Measurements from ENCODE around the gene OR10H1.
"Not testable (repeated sequence)": the region's sequence is repeated elsewhere in the genome, so short reads cannot be mapped to it uniquely, and the experiment has no call there.

Gene OR10H1

DNA sequence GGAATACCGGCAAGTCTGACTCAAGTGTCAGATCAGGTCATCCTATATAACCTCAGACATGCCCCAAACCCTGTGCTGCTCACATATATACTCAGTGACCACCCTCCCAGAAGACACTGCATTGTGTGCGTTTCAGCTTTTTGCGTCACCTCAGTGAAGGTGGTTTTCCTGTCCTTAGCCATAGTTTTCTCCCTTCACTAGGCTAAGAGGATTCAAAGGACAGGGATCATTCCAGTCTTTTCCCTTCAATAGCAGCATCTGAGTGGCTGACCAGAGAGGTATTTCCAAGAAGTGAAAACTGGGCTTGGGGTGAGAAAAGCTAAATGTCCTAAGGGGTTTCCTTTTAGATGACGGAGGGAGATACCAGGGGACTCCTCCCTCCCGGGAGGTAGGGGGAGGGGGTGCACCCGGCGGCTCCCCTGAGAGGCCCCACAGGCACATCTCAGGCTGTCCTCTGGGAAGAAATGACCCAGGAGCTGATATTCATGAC is 12.7 kb upstream of the OR10H1 start:
- DNase-seq: no peak

DNA sequence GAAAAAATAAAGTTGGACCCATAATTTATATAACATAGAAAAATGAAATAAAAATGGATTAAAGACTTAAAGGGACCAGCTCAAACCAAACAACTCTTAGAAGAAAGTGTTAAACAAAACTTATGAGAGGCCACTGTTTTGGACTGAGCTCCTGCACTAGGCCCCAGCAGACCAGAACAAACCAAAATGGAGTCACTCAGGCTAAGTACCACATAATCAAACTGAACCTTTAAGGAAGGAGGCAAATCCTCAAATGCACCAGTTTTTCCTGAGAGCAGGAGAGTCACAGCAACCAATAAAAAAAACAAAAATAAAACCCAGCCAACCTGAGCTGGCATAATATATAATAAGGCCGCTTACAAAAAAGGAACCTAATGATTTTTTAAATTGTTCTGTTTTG is 10.3 kb upstream of the OR10H1 start:
- no peak for DNase-seq

GRCh38 chr19:15820646-15821045 is 5.2 kb upstream of the OR10H1 start:
- no peak for DNase-seq

DNA sequence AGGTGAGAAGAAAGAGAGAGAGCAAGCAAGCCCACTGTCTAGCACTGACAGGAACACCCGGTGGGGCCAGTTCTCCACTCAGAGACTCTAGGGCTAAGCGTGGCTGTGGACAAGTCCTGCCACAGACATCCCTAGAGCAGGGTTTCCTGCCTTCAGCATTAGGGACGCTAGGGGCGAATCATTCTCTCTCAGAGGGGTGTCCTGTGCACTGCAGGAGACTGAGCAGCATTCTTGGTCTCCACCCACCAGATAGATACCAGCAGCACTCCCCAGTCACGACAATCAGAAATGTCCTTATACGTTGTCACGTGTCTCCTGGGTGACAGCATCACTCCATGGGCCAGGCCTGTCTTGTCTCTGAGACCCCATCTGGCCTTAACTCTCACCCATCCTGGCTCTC is 1.5 kb downstream of the OR10H1 start:
- DNase-seq: no peak

- DNase-seq: peak; percentile 8
These were observed 3.3 kb downstream of the OR10H1 start for GRCh38 chr19:15812060-15812722.

DNA sequence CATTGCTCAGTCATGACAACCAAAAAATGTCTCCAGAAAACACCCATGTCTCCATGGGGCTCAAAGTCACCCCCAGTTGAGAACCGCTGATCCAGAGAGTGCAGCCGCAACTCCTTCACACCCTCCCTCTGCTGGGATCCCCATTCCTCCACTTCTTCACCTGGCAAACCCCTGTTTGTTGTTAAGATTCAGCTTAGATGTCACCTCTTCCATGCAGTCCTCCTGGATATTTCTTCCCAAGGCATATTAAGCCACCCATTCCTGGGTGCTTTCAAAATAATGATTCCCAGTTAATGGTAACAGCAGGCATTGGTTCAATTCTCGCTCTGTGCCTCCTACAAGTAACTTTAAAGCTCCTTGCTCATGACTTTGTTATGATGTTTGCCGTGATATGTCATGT is 4.0 kb downstream of the OR10H1 start:
- no peak for DNase-seq

- no peak for DNase-seq
These were observed 5.1 kb downstream of the OR10H1 start for GRCh38 chr19:15810335-15810734.

DNA sequence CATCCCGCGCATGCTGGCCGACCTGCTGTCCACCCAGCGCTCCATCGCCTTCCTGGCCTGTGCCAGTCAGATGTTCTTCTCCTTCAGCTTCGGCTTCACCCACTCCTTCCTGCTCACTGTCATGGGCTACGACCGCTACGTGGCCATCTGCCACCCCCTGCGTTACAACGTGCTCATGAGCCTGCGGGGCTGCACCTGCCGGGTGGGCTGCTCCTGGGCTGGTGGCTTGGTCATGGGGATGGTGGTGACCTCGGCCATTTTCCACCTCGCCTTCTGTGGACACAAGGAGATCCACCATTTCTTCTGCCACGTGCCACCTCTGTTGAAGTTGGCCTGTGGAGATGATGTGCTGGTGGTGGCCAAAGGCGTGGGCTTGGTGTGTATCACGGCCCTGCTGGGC is 21.2 kb downstream of the OR10H1 start:
- not testable (repeated sequence) for DNase-seq

DNA sequence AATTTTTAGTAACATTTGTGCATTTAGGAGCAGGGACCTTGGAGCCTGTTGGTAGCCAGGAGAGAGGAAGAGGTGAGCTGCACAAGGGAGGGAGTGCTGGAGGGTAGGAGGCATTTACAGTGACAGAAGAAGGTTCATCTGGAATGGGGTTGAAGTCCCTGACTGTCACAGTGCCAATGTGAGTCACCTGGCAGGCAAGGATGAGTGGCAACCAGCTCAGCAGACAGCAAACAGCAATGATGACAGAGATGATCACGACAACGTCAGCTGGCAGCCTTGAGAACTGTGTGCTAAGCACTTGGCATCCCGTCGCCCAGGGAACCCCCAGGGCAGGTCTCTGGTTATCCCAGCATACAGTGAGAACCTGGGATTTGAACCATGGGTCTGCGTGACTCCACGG is 25.4 kb downstream of the OR10H1 start:
- DNase-seq: no peak

- DNase-seq: no peak
These were observed 26.7 kb downstream of the OR10H1 start for GRCh38 chr19:15788594-15789270.

- DNase-seq: no peak
These were observed 27.8 kb downstream of the OR10H1 start, which contains the start of gene OR10H5 for GRCh38 chr19:15787611-15788155. Gene OR10H5 (plus strand): TSS chr19:15787661. CDS start chr19:15794049, 6,388 bp downstream.

GRCh38 chr19:15782896-15783295 is 32.6 kb downstream of the OR10H1 start:
- not testable (repeated sequence) for DNase-seq

GRCh38 chr19:15782211-15782610 is 33.3 kb downstream of the OR10H1 start:
- no peak for DNase-seq

GRCh38 chr19:15781661-15782060 is 33.8 kb downstream of the OR10H1 start:
- no peak for DNase-seq

DNA sequence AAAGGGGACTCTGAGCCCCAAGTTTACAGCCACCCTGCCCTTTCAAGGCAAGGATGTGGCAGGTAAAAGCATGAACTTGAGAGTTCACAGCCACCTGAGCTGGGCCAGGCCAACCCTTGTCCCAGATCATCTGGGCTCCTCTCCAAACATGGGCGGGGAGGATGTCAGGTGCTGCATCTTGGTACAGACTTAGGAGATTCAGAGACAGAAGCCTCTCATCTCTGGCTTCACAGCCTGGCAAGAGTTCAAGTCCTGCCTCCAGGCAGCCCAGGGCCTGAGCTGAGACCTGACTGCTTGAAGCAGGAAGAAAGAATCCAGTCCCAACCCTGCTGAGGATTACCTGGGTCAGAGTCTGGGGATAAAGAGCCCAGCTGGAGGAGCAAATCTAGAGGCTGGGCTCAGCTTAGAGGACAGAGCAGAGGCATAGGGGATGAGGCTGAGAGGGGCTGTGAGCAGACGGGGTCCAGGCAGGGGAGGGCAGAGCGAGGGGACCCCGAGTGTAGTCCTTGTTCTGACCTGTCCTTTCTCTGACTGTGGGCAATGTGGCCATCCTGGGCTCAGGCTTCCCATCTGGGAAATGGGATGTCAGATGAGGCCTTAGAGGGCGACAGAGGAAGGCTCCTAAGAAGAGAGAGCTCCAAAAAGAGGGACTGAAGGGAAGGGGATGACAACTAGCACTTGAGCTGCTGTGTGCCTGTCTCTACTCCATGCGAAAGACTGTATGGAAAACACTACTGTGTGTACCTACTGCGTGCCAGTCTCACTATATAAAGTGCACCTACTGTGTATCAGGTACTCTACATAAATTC is 34.6 kb downstream of the OR10H1 start:
- DNase-seq: no peak

GRCh38 chr19:15779756-15780476 is 35.5 kb downstream of the OR10H1 start:
- no peak for DNase-seq

DNA sequence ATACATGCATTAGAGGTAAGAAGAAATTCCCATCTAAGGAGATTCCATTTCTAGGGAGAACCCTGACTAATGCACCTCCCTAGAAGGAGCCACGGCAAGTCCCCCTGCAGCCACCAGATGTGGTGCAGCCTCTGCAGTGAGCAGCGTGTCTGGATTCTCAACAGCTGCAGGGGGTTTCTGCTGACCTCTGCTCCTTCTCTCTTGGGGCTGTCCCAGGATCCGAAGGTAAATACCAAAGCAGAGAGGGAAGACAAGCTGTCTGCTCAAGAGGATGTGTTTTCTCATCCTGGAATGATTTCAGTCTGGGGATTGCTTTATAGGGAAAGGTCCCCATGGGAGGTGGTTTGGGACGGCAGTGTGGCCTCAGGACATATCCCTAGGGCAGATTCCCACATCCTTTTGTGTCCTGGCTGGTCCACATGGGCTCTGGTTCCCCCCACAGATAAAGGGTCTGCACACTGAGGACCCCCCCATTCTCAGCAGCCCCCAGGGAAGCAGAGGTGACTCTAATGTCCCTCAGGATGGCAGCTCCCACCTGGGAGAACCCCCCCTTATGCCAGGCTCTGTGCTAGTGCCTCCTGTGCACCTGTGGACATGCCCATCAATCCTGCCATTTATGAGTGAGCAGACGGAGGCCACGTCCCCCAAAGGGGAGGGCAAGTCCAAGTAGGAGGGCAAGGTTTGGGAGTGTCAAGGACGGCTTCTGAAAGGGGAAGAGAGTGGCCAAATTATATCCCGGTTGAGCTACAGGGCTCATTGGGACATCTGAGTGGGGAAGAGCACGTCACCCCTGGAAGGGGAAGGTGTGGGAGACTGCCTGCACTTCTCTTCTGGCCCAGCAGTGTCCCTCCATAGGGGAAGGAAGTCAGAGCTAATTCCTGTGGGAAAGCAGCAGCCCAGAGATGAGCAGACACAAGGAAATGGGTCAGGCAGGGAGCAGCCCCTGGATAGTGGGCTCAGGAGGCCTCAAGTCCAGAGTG is 38.2 kb downstream of the OR10H1 start:
- no peak for DNase-seq

DNA sequence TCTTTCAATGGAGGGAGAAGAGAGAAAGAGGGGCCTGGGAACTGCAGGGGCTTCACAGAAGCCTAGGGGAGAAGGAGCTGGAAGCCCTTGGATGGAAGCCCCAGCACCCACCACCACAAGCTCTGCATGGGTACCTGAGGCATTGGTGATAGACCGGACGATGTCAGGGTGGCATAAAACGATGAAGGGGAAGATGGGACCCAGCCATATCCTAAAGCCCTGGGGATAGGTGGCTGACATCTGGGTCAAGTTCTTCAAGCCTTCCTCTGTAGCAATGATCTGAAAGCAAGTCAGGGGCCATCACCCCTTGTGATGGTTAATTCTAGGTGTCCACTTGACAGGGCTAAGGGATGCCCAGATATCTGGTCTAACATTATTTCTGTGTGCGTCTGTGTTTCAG is 39.2 kb downstream of the OR10H1 start:
- DNase-seq: no peak

DNA sequence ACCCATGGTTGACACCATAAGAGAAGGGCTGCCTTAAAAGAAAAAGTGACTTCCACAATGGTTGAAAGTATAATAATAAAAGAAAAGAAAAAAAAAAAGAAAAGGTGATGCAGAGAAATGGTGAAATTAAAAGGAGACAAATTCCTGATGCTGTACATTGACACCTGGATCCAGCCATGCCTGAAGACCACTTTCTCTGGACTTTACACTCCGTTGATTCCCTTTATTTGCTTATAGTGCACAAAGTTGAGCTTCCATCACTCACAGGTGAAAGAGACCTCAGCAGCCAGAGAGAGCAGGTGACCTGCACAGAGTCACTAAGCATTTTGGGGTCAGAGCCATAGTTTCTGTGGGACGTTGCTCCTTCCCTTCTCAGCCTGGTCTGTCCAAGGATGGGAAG is 40.2 kb downstream of the OR10H1 start:
- no peak for DNase-seq

- DNase-seq: not testable (repeated sequence)
These were observed 41.3 kb downstream of the OR10H1 start for GRCh38 chr19:15774159-15774558.

DNA sequence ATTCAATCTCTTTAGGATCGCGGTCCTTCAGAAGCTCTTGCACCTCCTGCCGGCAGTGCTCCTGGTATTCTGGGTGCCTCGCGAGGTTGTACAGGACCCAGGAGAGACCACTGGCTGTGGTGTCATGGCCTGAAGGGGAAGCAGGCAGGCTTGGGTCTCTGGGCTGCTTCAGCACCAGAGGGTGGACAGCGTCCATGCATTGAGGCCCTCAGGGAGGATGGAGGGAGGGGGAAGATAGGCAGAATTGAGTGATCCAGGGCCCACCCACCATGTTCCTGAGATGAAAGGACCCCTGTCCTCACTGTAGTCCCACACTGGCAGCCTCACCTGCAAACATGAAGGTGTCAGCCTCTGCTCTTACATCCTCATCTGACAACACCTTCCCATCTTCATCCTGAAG is 45.9 kb downstream of the OR10H1 start:
- no peak for DNase-seq

Measured in stimulated activated CD4-positive, alpha-beta T cell treated with anti-CD3 and anti-CD28 coated beads, Interleukin-15, amount 100 ng/mL, for 24 hours (primary cell).